Measurements from ENCODE around the gene PLPPR4. TPM values are rescaled to one million over a fixed set of nuclear protein-coding genes. Genes with fewer than 3 reads are reported as not detected.

Gene PLPPR4
- total and polyA plus RNA-seq, 4 donors, result 0.02 to 0.61 (median 0.19) TPM

DNA sequence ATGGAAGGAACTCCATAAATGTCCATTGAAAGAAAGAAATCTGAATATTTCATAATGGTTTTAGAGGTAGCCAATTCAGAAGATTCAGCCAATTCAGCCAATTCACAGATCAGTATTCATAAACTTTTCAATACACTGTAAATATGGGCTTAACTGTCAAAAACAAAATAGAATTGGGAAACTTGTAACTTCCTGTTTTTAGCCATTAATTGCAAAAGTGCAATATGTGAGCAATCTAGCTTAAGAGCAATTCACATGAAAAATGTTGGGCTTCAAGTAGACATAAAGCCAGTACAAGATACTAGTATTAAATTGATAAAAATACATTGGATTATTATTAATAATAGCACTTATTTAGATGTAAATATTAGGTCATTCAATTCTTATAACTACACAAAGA, 27.5 kb upstream of the PLPPR4 start:
- peaks cover 0 to 4% (median 2%) of the 10 kb centered on the region in 4 donors for H3K4me1 ChIP-seq (ENCODE audit: control insufficient read depth in 4 of 4, insufficient read depth in 4 of 4, low read length in 3 of 4)
- H3K9ac ChIP-seq (ENCODE audit: low read depth in 1 of 2, low read length in 2 of 2), result no peak overlapping the region
- no peak overlapping the region for H3K27ac ChIP-seq (ENCODE audit: low read depth in 1 of 2, low read length in 2 of 2)
- no peak for TF ChIP-seq GABPA (IDR thresholded peaks at IDR 0.05 in 1 of 2, conservative IDR thresholded peaks at IDR 0.05 in 1 of 2)
- no peak for TF ChIP-seq RXRA (IDR thresholded peaks at IDR 0.05)
- no peak for TF ChIP-seq HNF4G (IDR thresholded peaks at IDR 0.05)
- TF ChIP-seq NR2F2 (IDR thresholded peaks at IDR 0.05), result no peak
- no peak for TF ChIP-seq YY1 (IDR thresholded peaks at IDR 0.05)
- TF ChIP-seq, protein P1, sequence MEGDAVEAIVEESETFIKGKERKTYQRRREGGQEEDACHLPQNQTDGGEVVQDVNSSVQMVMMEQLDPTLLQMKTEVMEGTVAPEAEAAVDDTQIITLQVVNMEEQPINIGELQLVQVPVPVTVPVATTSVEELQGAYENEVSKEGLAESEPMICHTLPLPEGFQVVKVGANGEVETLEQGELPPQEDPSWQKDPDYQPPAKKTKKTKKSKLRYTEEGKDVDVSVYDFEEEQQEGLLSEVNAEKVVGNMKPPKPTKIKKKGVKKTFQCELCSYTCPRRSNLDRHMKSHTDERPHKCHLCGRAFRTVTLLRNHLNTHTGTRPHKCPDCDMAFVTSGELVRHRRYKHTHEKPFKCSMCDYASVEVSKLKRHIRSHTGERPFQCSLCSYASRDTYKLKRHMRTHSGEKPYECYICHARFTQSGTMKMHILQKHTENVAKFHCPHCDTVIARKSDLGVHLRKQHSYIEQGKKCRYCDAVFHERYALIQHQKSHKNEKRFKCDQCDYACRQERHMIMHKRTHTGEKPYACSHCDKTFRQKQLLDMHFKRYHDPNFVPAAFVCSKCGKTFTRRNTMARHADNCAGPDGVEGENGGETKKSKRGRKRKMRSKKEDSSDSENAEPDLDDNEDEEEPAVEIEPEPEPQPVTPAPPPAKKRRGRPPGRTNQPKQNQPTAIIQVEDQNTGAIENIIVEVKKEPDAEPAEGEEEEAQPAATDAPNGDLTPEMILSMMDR (IDR thresholded peaks at IDR 0.05; ENCODE audit: low read depth, low read length, missing input control), result no peak
- TF ChIP-seq, protein P2, sequence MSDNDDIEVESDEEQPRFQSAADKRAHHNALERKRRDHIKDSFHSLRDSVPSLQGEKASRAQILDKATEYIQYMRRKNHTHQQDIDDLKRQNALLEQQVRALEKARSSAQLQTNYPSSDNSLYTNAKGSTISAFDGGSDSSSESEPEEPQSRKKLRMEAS (IDR thresholded peaks at IDR 0.05), result no peak
- TF ChIP-seq HNF4A (conservative IDR thresholded peaks at IDR 0.05), result no peak
- H3K4me3 ChIP-seq (ENCODE audit: low read depth in 1 of 3, low read length in 3 of 3), result no peak overlapping the region
- no peak for DNase-seq (ENCODE audit: low spot score)
- no peaks in the 10 kb centered on the region for H3K36me3 ChIP-seq (ENCODE audit: control insufficient read depth in 4 of 4, insufficient read depth in 3 of 4, low read depth in 1 of 4, low read length in 3 of 4)
- no peaks in the 10 kb centered on the region for H3K9me3 ChIP-seq (ENCODE audit: control insufficient read depth in 4 of 4, low read length in 3 of 4)
- no peaks in the 10 kb centered on the region for H3K27me3 ChIP-seq (ENCODE audit: control insufficient read depth in 4 of 4, insufficient read depth in 4 of 4, low read length in 3 of 4)

DNA sequence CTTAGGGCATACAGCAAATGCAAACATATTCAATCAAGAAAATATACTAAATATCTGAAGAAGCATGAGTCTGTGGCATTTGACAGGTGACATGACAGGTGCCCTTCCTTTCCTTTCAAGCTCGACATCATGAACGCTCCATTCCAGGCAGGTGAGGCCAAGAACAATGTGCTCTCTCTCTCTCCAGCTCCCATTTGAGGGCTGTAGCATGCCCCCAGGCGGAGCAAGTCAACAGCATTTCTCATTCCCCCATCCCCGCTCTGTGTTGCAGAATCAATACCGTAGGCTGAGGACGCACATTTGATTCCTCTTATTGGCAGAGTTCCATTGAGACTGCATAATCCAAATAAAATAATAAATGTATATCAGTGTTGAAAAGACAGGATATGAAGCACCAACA, 24.6 kb upstream of the PLPPR4 start:
- no peak for DNase-seq (ENCODE audit: low spot score)
- WGBS, result 74% methylated on average over 6 of the region's 6 CpGs

More for the DNA sequence above, 24.6 kb upstream of the PLPPR4 start:
- H3K27me3 ChIP-seq (ENCODE audit: control insufficient read depth in 4 of 4, insufficient read depth in 4 of 4, low read length in 3 of 4), result no peaks in the 10 kb centered on the region
- no peak overlapping the region for H3K9ac ChIP-seq (ENCODE audit: low read depth in 1 of 2, low read length in 2 of 2)
- no peak overlapping the region for H3K4me3 ChIP-seq (ENCODE audit: low read depth in 1 of 3, low read length in 3 of 3)
- no peaks in the 10 kb centered on the region for H3K36me3 ChIP-seq (ENCODE audit: control insufficient read depth in 4 of 4, insufficient read depth in 3 of 4, low read depth in 1 of 4, low read length in 3 of 4)
- TF ChIP-seq RXRA (IDR thresholded peaks at IDR 0.05) (no peak), SP1 (IDR thresholded peaks at IDR 0.05) (no peak), EGR1 (IDR thresholded peaks at IDR 0.05; ENCODE audit: low read depth in 2 of 2) (no peak), YY1 (IDR thresholded peaks at IDR 0.05) (no peak), HNF4G (IDR thresholded peaks at IDR 0.05) (no peak), RAD21 (IDR thresholded peaks at IDR 0.05) (no peak)
- TF ChIP-seq, protein P1 (IDR thresholded peaks at IDR 0.05; ENCODE audit: low read depth, low read length, missing input control), result no peak
- TF ChIP-seq, protein P3, sequence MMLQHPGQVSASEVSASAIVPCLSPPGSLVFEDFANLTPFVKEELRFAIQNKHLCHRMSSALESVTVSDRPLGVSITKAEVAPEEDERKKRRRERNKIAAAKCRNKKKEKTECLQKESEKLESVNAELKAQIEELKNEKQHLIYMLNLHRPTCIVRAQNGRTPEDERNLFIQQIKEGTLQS (IDR thresholded peaks at IDR 0.05), result no peak
- TF ChIP-seq, protein P4, sequence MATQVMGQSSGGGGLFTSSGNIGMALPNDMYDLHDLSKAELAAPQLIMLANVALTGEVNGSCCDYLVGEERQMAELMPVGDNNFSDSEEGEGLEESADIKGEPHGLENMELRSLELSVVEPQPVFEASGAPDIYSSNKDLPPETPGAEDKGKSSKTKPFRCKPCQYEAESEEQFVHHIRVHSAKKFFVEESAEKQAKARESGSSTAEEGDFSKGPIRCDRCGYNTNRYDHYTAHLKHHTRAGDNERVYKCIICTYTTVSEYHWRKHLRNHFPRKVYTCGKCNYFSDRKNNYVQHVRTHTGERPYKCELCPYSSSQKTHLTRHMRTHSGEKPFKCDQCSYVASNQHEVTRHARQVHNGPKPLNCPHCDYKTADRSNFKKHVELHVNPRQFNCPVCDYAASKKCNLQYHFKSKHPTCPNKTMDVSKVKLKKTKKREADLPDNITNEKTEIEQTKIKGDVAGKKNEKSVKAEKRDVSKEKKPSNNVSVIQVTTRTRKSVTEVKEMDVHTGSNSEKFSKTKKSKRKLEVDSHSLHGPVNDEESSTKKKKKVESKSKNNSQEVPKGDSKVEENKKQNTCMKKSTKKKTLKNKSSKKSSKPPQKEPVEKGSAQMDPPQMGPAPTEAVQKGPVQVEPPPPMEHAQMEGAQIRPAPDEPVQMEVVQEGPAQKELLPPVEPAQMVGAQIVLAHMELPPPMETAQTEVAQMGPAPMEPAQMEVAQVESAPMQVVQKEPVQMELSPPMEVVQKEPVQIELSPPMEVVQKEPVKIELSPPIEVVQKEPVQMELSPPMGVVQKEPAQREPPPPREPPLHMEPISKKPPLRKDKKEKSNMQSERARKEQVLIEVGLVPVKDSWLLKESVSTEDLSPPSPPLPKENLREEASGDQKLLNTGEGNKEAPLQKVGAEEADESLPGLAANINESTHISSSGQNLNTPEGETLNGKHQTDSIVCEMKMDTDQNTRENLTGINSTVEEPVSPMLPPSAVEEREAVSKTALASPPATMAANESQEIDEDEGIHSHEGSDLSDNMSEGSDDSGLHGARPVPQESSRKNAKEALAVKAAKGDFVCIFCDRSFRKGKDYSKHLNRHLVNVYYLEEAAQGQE (IDR thresholded peaks at IDR 0.05), result no peak
- TF ChIP-seq, protein P5, sequence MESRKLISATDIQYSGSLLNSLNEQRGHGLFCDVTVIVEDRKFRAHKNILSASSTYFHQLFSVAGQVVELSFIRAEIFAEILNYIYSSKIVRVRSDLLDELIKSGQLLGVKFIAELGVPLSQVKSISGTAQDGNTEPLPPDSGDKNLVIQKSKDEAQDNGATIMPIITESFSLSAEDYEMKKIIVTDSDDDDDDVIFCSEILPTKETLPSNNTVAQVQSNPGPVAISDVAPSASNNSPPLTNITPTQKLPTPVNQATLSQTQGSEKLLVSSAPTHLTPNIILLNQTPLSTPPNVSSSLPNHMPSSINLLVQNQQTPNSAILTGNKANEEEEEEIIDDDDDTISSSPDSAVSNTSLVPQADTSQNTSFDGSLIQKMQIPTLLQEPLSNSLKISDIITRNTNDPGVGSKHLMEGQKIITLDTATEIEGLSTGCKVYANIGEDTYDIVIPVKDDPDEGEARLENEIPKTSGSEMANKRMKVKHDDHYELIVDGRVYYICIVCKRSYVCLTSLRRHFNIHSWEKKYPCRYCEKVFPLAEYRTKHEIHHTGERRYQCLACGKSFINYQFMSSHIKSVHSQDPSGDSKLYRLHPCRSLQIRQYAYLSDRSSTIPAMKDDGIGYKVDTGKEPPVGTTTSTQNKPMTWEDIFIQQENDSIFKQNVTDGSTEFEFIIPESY (IDR thresholded peaks at IDR 0.05), result no peak
- no peak overlapping the region for H3K27ac ChIP-seq (ENCODE audit: low read depth in 1 of 2, low read length in 2 of 2)
- H3K9me3 ChIP-seq (ENCODE audit: control insufficient read depth in 4 of 4, low read length in 3 of 4), result no peaks in the 10 kb centered on the region
- peaks cover 0 to 4% (median 2%) of the 10 kb centered on the region in 4 donors for H3K4me1 ChIP-seq (ENCODE audit: control insufficient read depth in 4 of 4, insufficient read depth in 4 of 4, low read length in 3 of 4)

Data from liver (tissue), 9 donors.